ENCODE measurements around the gene EGLN3. TPM values are rescaled to one million over a fixed set of nuclear protein-coding genes. Genes with fewer than 3 reads are reported as not detected.

Gene EGLN3
- total and polyA plus RNA-seq, 2 of the 13 experiments (the other 11 are each of a cell fraction or from before 2014, with no cell fraction given): 0.18 to 27.3 TPM

GRCh38 chr14:33950320-33951182, at the start of gene EGLN3 (continued):
- peak; percentile 45; the same call in 1 of the 2 replicates for TF ChIP-seq POGZ (CRISPR knock-in tag; IDR thresholded peaks at IDR 0.05)
- no peak for TF ChIP-seq ZNF558 (CRISPR knock-in tag; IDR thresholded peaks at IDR 0.05; ENCODE audit: borderline replicate concordance)
- no peak for TF ChIP-seq PTBP1 (IDR thresholded peaks at IDR 0.05; ENCODE audit: low read depth, low read length, poor library complexity, severe bottlenecking)
- TF ChIP-seq EP300 (IDR thresholded peaks at IDR 0.05; ENCODE audit: low read depth in 2 of 2, low read length in 2 of 2): no peak
- 0 out of 2 replicates have a peak, but pooled peaks have one; percentile 30 for TF ChIP-seq EP300 (CRISPR knock-in tag; IDR thresholded peaks at IDR 0.05; ENCODE audit: borderline replicate concordance)
- peak; percentile 18; the same call in 1 of the 2 replicates for TF ChIP-seq ZNF670 (CRISPR knock-in tag; IDR thresholded peaks at IDR 0.05; ENCODE audit: borderline replicate concordance)
- TF ChIP-seq RNF2 (conservative IDR thresholded peaks at IDR 0.05; ENCODE audit: low read depth): no peak; the same call in 1 of the 2 replicates
- no peak; the same call in 1 of the 2 replicates for TF ChIP-seq ZNF230 (CRISPR knock-in tag; IDR thresholded peaks at IDR 0.05)
- TF ChIP-seq BRD4 (CRISPR knock-in tag; IDR thresholded peaks at IDR 0.05): peak; percentile 35; the same call in 1 of the 2 replicates
- TF ChIP-seq MEF2D (CRISPR knock-in tag; IDR thresholded peaks at IDR 0.05): no peak
- TF ChIP-seq TCF7L2 (IDR thresholded peaks at IDR 0.05; ENCODE audit: low read depth, low read length): no peak
- TF ChIP-seq TFE3 (CRISPR knock-in tag; IDR thresholded peaks at IDR 0.05): 0 out of 2 replicates have a peak, but pooled peaks have one; percentile 11
- TF ChIP-seq RXRB (CRISPR knock-in tag; IDR thresholded peaks at IDR 0.05; ENCODE audit: borderline replicate concordance): peak; percentile 63; the same call in 1 of the 2 replicates
- no peak for TF ChIP-seq HMGA1 (CRISPR knock-in tag; conservative IDR thresholded peaks at IDR 0.05)
- TF ChIP-seq RBM22 (optimal IDR thresholded peaks at IDR 0.05; ENCODE audit: low read length): no peak
- no peak for TF ChIP-seq MAZ (IDR thresholded peaks at IDR 0.05; ENCODE audit: borderline replicate concordance, low read depth, low read length)
- peak; percentile 77; the same call in 1 of the 2 replicates for TF ChIP-seq MAZ (CRISPR knock-in tag; IDR thresholded peaks at IDR 0.05; ENCODE audit: low read depth)
- TF ChIP-seq MBNL3 (CRISPR knock-in tag; conservative IDR thresholded peaks at IDR 0.05): no peak
- no peak for TF ChIP-seq ZNF841 (CRISPR knock-in tag; IDR thresholded peaks at IDR 0.05; ENCODE audit: borderline replicate concordance)
- peak; percentile 96 for TF ChIP-seq MTERF4 (CRISPR knock-in tag; IDR thresholded peaks at IDR 0.05)
- no peak for TF ChIP-seq KDM3A (CRISPR knock-in tag; IDR thresholded peaks at IDR 0.05; ENCODE audit: low read depth)
- TF ChIP-seq PBX3 (CRISPR knock-in tag; IDR thresholded peaks at IDR 0.05; ENCODE audit: borderline replicate concordance): no peak
- no peak for TF ChIP-seq RELA (CRISPR knock-in tag; IDR thresholded peaks at IDR 0.05)
- no peak for TF ChIP-seq ZUFSP (CRISPR knock-in tag; IDR thresholded peaks at IDR 0.05; ENCODE audit: borderline replicate concordance)
- TF ChIP-seq SMARCE1 (IDR thresholded peaks at IDR 0.05; ENCODE audit: borderline replicate concordance): no peak
